Measurements from ENCODE around the gene GABRR3. TPM values are rescaled to one million over a fixed set of nuclear protein-coding genes. Genes with fewer than 3 reads are reported as not detected.
"Not testable (repeated sequence)": the region's sequence is repeated elsewhere in the genome, so short reads cannot be mapped to it uniquely, and the experiment has no call there.

GABRR3 gene
- total RNA-seq, 1 donor from 2014 or later: not detected

- DNase-seq (no peak), ATAC-seq (no peak)
- intact Hi-C loops (cut with micrococcal nuclease): no loop called here
Observed at GRCh38 chr3:98025392-98025945, 9.6 kb downstream of the GABRR3 start.

GRCh38 chr3:98022978-98023820, 11.9 kb downstream of the GABRR3 start:
- intact Hi-C loops (cut with micrococcal nuclease): no loop called here
- DNase-seq (peak; percentile 96), ATAC-seq (peak; percentile 85)

- no peak for DNase-seq
- intact Hi-C loops (cut with micrococcal nuclease): no loop called here
- peak; percentile 94 for ATAC-seq
Observed at GRCh38 chr3:98021830-98022560, 13.1 kb downstream of the GABRR3 start.

GRCh38 chr3:98020412-98020811, 14.7 kb downstream of the GABRR3 start:
- intact Hi-C loops (cut with micrococcal nuclease): no loop called here
- peak; percentile 31 for ATAC-seq
- no peak for DNase-seq

GRCh38 chr3:98018301-98018700, 16.8 kb downstream of the GABRR3 start:
- no peak for DNase-seq
- ATAC-seq: no peak
- intact Hi-C loops (cut with micrococcal nuclease): no loop called here

- no peak for DNase-seq
- intact Hi-C loops (cut with micrococcal nuclease): no loop called here
- no peak for ATAC-seq
Observed at GRCh38 chr3:98014268-98014585, 20.9 kb downstream of the GABRR3 start.

- no peak for DNase-seq
- ATAC-seq: peak; percentile 33
- intact Hi-C loops (cut with micrococcal nuclease): no loop called here
Observed at GRCh38 chr3:98013411-98014267, 21.5 kb downstream of the GABRR3 start.

GRCh38 chr3:98012979-98013378, 22.1 kb downstream of the GABRR3 start:
- DNase-seq (no peak), ATAC-seq (peak; percentile 69)
- intact Hi-C loops (cut with micrococcal nuclease): no loop called here

- DNase-seq; ATAC-seq; intact Hi-C loops (cut with micrococcal nuclease): not testable (repeated sequence)
Observed at GRCh38 chr3:98010883-98011449, 24.1 kb downstream of the GABRR3 start.

GRCh38 chr3:98010194-98010882, 24.8 kb downstream of the GABRR3 start:
- intact Hi-C loops (cut with micrococcal nuclease): no loop called here
- no peak for DNase-seq
- ATAC-seq: no peak

GRCh38 chr3:98008855-98009254, 26.3 kb downstream of the GABRR3 start:
- intact Hi-C loops (cut with micrococcal nuclease): no loop called here
- ATAC-seq (no peak), DNase-seq (no peak)

GRCh38 chr3:98005438-98005837, 29.7 kb downstream of the GABRR3 start:
- DNase-seq (no peak), ATAC-seq (no peak)
- intact Hi-C loops (cut with micrococcal nuclease): no loop called here

GRCh38 chr3:98004721-98005120, 30.4 kb downstream of the GABRR3 start:
- intact Hi-C loops (cut with micrococcal nuclease): no loop called here
- ATAC-seq: no peak
- no peak for DNase-seq

- DNase-seq (no peak), ATAC-seq (no peak)
- intact Hi-C loops (cut with micrococcal nuclease): no loop called here
Observed at GRCh38 chr3:98003306-98003969, 31.7 kb downstream of the GABRR3 start.

GRCh38 chr3:98002717-98003116, 32.4 kb downstream of the GABRR3 start:
- no peak for DNase-seq
- intact Hi-C loops (cut with micrococcal nuclease): no loop called here
- ATAC-seq: no peak

GRCh38 chr3:97999994-98000393, 35.1 kb downstream of the GABRR3 start:
- DNase-seq (no peak), ATAC-seq (no peak)
- intact Hi-C loops (cut with micrococcal nuclease): no loop called here

GRCh38 chr3:97999103-97999502, 36.0 kb downstream of the GABRR3 start:
- intact Hi-C loops (cut with micrococcal nuclease): no loop called here
- DNase-seq: no peak
- no peak for ATAC-seq

- intact Hi-C loops (cut with micrococcal nuclease): no loop called here
- ATAC-seq (no peak), DNase-seq (no peak)
Observed at GRCh38 chr3:97996988-97997387, 38.1 kb downstream of the GABRR3 start.
